SK-N-DZ (cell line): ENCODE results near the gene KLHL12.

ENCODE experiments used
- DNase-seq: peaks from one replicate; pipeline ENCODE4 v3.0.0-alpha.2; 2015; ENCODE audit warnings: low spot score

Gene KLHL12

DNA sequence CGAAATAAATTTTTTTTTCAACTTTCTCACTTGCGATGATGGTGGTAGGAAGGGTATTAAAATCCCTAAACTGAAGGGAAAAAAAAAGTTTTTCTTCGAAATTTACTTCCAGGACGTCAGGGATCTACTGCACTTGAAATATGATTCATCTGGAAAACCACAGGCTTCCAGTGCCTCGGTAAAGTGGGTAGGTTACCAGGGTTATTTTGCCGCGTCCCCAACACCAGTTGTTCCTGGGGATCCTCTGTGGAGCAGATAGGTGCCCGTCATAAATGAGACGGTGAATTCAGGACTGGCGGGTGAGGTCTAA, 38.9 kb downstream of the KLHL12 start:
- no peak for DNase-seq

DNA sequence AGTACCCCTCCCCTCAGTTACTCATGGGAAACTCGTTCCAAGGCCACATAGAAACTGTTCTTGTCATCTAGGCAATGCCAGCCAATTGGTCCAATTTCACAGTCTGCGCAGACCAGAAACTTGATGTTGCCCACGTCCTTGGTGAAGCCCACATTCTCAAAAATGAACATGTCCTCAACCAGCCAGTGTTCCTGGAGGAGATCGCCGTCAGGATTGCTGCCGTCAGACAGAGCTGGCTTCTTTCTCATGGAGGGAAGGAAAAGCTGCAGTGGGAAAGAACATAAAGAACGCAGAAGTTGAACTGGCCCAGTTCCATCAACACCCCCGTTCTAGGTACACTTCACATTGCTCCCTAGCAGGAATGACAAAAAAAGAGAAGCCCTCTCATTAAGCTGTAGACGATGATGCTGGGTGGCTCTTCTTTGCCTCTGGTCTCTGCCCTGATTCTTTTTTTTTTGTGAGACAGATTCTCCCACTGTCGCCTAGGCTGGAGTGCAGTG, 46.0 kb downstream of the KLHL12 start:
- no peak for DNase-seq

DNA sequence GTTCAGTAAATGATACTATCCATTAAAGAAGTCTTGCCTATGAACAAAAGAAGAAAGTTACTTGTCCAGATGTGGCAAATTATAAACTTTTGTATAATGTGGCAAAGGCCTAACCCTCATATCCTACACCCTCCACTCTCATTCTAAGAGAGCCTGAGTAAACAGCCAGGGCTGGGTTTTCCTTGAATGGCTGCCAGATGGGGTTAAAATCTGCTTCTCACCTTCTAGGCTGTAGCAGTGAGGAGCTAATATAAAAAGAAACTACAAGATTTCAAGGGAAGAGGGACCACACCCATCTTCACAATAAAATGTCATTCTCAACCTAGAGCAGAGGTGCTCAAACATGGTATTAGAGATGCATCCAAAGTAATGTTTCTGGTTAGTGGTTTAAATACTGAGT, 47.0 kb downstream of the KLHL12 start:
- DNase-seq = no peak

DNA sequence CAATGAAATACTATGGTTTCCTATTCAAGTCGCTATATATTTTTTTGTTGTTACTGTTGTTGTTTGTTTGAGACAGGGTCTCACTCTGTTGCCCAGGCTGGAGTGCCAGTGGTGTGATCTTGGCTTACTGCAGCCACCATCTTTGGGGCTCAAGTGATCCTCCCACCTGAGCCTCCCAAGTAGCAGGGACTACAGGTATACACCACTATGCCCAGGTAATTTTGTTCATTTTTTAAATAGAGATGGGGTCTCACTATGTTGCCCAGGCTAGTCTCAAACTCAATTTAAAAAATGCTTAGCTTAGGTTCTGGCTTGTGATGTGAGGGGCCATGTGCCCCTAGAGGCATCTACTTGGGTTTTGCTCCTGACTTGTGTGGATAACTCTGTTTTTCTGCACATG, 47.9 kb downstream of the KLHL12 start:
- no peak for DNase-seq

GRCh38 chr1:202873026-202873425, 54.0 kb downstream of the KLHL12 start:
- DNase-seq = no peak

DNA sequence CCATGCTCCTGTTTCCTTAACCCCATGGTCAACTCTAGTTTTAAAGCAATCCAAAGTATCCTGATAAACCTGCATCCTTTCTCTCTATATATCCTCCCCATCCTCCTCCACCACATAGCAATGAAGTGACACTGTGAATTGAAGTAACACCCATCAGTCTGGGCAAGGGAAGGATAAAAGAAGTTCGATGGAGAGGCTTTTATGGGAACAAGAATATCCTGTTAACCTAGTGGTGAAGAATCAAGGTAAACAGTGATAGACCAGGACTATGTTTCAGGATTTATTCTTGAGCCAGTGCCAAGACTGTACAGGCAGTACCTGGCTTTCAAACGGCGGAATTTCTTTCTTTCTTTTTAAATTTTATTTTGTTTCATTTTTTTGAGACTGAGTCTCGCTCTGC, 55.7 kb downstream of the KLHL12 start:
- DNase-seq = no peak

GRCh38 chr1:202862679-202863560, 64.1 kb downstream of the KLHL12 start:
- DNase-seq = no peak

- DNase-seq = peak; percentile 93
These were observed 65.5 kb downstream of the KLHL12 start for GRCh38 chr1:202861420-202862132.

DNA sequence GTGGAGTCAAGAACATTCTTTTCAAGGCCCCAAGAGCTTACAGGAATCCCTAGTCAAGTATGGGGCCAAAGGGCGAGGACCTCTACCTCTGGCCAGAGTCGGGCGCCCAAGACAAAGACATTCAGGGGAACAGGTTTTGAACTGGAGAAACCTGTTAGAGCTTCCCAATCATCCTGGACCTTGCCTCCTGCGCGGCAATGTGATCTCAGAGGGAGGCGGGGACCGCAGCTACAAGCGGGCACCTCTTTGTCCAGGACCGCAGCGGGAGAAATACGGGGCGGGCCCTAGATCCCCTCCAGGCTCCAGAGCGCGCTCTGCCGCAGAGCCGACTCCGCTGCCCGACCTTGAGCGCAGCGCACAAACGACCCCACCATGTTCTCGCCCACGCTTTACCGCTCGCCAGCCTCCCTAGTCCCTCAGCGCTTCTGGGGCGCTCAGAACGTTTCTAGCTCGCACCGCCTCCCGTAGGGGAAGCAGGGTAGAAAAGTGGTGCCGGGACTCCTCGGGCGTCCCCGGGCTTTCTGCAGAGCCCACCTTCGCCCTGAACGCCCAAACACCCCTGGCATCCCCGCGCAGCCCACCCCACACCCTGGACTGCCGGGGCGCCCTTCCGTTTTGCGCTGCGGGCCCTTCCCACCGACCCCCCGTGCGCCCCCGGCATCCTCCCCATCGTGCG, 66.2 kb downstream of the KLHL12 start:
- peak; percentile 68 for DNase-seq

- DNase-seq = no peak
These were observed 68.1 kb downstream of the KLHL12 start for GRCh38 chr1:202858789-202859414.

- no peak for DNase-seq
These were observed 68.7 kb downstream of the KLHL12 start for GRCh38 chr1:202858331-202858730.

DNA sequence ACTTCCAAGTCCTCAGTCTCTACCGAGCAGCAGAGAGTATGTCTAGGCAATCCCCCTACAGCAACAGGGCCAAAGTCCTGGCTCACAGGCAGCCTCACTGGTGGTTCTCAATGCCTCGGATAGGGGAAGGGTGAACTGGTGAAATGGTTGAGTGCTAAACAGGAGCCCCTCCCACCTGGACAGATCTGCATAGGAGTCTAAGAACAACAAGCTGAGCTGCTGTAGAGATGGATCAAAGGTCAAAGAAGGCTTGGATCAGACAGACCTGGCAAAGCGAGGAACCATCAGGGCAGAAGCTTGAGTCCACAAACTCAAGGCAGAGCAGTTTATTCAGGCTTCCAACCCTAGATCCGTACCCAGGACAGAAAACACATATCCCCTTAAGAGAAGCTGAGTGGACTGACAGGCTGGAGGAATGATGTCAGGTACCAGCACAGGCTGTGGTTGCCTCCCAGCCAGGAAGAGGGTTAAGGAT, 69.9 kb downstream of the KLHL12 start:
- no peak for DNase-seq

- DNase-seq = no peak
These were observed 71.0 kb downstream of the KLHL12 start for GRCh38 chr1:202856014-202856413.

DNA sequence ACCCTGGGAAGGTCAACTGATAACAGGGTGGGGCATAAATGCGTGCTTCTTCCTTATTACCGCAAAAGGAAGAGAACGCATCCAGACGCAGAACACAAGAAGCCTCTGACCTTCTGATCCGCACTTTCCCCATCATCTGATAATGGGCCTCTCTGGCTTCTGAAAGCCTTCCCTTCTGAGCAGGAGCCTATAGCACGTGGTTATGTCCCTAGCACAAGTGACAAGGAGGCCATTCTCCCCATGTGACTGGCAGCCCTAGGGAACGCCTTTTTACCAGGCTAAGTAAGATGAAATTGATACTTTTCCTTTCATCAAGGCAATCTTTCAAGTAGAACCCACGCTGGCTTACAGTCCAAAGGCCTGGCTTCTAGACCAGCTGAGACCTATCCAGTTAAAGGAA, 72.2 kb downstream of the KLHL12 start:
- no peak for DNase-seq

DNA sequence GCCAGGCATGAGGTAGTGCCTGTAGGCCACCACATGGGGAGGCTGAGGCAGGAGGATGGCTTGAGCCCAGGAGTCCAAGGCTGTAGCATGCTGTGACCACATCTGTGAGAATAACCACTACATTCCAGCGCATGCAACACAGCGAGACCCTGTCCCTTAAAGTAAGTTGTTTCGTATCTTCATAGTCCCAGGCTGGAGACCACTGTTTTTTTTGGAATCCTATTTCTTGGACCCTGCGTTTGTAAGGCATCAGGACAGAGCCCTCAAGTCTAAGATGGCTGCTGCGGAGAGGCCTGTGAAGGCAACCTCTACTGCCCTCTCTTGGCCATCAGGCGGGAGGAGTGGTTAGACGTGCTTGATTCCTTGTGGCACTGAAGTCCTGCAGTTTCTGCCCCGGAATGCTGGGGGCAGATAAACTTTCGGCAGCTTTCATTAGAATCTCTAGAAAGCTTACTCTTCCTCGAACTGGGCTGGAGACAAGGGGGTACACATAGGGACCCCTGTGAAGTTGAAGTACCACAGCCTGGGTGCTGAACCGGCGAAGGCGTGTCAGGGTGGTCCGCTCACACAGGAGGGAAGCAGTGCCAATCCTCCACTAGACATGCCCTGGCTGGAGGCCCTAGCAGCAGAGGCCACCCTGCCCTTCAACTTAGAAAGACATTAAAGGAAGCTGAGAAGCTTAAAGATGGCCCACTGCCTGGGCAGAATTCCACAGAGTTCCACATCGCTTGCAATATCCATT, 74.7 kb downstream of the KLHL12 start:
- DNase-seq = peak; percentile 33

DNA sequence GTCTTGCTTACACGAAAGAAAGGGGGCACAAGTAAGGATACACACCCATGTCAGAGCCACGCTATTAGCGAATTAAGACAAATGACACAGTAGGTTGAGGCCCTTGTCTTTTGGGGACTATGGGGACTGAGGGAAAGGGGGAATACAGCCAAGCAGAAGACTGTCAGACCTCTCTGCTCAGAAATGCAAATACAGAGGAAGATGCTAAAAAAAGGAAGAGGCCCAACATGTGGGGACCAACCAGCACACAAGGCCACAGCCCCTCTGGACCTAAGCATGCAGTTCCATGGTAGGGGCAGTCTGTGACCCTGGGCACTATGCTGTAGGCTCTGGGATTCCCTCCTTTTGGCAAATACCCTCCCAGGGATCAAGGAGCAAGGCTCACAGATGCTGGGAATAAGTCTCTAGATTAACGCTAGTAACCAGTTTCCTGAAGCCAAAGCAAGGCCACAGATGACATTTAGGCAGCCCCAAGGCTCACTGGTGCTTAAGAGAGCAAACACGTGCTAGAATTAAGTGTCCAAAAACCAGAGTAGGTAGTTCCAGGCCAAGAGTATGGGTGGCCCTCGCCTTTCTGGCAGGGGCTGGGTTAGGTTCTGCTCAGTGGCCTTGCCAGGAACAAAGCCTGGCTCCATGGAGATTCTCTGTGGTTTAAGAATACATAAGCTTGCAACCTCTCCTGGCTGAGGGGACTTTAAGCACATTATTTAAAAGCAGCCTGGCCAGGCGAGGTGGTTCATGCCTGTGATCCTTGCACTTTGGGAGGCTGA, 76.3 kb downstream of the KLHL12 start:
- no peak for DNase-seq

GRCh38 chr1:202848191-202848542, 78.9 kb downstream of the KLHL12 start:
- DNase-seq = no peak

DNA sequence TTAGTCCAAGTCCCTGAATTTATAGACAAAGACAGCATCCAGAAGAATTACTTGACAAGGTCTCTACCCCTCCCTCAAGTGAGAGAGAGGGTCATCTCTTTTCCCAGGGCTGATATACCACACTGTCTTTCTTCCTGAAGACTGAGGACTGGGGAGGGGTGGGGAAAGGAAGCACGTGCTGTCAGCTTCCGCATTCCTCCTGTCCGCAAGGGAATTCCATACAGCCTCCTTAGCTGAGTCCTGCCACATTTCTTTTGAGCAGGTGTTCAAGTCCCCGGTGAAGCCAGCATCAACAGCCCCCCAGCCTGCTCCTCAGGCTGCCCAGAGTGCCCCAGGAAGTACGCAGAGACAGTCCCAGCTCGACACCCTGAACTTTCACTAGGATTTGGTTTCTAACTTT, 82.1 kb downstream of the KLHL12 start:
- DNase-seq = no peak

GRCh38 chr1:202844259-202844658, 82.8 kb downstream of the KLHL12 start:
- DNase-seq = no peak

DNA sequence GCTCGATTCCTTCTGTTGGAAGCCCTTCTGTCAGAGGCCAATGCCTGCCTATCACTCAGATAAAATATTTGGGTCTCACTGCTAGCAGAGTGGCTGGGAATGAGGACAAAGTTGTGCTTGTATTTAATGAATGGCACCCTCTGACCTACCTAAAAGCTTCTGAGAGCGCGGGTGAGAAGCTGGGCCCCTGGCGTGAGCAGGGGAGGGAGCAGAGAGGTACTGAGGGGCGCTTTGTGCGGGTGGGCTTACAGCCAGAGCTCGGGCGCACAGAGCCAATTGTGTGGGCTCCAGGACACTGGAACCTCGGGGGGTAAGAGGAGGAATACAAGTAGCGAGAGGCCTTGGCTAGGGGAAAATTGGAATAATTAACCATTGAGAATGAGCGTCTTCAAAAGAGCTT, 84.0 kb downstream of the KLHL12 start:
- no peak for DNase-seq
